OCI-LY1 (cell line): ENCODE measurements around the gene RPGRIP1.
"Not testable (repeated sequence)": the region's sequence is repeated elsewhere in the genome, so short reads cannot be mapped to it uniquely, and the experiment has no call there.

Source experiments
- EZH2 ChIP-seq: fragments of 200-600 bp; sonication (generic), shearing (Covaris generic); IDR thresholded peaks from 2 replicates; pipeline ENCODE4 v1.8.0; 2017; ENCODE audit warnings: borderline replicate concordance, mixed run types, mild to moderate bottlenecking, antibody characterized with exemption, low read length, moderate library complexity, mixed read lengths
- TF ChIP-seq, protein P1 (sequence below): fragments of 200-600 bp; sonication (generic), shearing (Covaris generic); IDR thresholded peaks from 2 replicates; pipeline ENCODE4 v1.5.1; 2017; ENCODE audit warnings: mild to moderate bottlenecking, antibody characterized with exemption, low read length, moderate library complexity, mixed read lengths

DNA sequence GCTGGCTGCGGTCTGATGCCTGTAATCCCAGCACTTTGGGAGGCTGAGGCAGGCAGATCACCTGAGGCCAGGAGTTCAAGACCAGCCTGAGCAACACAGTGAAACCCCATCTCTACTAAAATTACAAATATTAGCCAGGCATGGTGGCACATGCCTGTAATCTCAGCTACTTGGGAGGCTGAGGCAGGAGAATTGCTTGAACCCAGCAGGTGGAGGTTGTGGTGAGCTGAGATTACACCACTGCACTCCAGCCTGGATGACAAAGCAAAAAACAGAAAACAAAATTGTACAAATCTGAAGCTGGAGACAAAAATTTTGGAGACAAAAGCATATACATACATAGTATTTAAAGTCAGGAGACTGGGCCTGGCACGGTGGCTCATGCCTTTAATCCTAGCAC, 6.6 kb downstream of the RPGRIP1 start:
- TF ChIP-seq, protein P1, sequence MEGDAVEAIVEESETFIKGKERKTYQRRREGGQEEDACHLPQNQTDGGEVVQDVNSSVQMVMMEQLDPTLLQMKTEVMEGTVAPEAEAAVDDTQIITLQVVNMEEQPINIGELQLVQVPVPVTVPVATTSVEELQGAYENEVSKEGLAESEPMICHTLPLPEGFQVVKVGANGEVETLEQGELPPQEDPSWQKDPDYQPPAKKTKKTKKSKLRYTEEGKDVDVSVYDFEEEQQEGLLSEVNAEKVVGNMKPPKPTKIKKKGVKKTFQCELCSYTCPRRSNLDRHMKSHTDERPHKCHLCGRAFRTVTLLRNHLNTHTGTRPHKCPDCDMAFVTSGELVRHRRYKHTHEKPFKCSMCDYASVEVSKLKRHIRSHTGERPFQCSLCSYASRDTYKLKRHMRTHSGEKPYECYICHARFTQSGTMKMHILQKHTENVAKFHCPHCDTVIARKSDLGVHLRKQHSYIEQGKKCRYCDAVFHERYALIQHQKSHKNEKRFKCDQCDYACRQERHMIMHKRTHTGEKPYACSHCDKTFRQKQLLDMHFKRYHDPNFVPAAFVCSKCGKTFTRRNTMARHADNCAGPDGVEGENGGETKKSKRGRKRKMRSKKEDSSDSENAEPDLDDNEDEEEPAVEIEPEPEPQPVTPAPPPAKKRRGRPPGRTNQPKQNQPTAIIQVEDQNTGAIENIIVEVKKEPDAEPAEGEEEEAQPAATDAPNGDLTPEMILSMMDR = not testable (repeated sequence)
- not testable (repeated sequence) for TF ChIP-seq EZH2
